GM18499 (cell line): ENCODE results near the gene PNLIPRP1.

Experiments used
- ATAC-seq: cut with Tn5 transposase; IDR thresholded peaks from one replicate; pipeline ENCODE4 v1.9.1; 2021; ENCODE audit warnings: moderate number of reproducible peaks; ENCODE audit not compliant: insufficient read depth, unreplicated experiment

PNLIPRP1 gene

DNA sequence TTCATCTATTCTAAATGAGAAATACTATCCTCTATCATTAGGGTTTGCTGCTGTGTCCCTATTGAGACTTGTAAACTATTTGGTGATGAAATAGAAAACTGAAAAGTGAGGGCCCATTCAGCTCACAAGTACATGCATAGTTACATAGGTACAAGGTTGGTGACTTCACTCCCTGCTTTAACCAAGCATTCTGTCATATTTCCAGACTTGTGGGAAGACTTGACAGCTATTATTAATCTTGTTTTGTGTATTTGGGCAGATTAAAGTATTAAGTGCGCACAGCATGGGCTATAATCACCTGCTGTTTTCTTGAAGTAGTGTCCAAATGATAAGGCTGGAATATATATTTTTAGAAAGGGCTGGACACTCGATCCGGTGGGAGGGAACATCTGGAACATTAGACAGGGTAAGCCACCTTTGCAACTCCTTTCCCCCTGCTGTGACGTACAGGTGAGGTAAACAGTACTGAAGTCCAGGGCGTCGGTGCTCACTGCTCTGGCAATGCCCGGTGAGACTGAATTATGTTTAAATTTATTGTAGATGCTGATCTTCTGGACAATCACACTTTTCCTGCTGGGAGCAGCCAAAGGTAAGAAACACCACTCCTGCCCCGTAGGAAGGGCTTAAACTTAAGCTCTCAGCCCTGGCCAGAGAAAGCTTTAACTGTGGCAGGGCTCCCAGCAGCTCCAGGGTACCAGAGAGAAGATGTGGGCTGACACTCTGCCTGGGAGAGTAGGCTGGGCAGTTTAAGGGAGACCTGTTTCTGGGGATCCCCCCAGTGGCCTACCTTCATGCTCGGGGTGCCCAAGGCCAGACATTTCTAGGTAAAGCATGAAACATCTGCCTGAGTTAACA is at the start of gene PNLIPRP1:
TSS of gene PNLIPRP1 (plus strand) at position 370 of the 855 bp plus-strand sequence. CDS start at position 541, 171 bp downstream.
- ATAC-seq = no peak

DNA sequence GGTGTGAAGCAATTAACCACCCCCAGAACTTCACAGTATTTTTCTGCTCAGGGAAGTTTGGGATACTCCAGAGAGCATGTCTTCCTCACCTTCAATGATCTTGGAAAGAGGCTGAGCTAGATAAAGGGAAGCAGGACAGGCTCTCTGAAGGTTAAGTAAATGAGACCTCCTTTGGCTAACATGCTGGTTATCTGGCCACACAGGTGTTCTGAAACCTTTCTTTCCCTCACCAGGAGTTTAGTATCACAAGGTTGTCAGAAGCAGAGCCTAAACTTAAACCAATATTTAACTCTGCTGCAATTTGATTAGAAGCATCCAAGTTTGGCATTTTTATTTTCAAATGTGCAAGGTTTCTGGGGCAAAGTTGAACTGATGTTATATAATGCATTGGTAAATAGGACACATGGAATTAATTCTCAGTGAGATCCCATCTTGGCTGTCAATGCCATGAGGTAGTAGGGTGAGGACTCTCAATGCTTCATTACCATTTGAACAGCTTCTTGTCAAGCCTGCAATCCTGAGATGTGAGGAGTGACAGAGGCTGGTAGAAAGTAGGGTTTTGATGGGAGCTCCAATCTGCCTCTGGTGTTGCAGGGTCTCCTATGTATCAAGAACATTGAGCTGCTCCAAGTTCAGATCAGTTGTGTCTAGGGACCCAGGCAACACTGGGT is 48.6 kb upstream of the PNLIPRP1 start:
- no peak for ATAC-seq

DNA sequence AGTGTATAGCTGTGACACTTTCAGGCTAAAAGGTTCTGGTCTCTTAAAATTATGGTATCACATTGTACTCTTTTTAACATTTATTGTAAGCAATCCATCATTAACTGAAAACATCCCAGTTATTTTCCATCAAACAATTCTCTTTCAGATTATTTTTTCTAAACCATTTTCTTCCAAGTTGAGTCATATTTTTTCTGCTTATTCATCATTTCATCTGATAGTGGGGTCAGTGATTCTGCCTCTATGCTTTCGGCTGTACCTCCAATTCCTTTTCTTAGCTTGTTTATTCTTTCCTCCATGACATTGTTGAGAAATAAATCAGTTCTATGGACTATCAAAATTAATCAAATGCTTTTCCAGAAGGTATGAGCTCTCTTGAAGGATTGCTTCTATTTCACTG is 45.6 kb upstream of the PNLIPRP1 start:
- ATAC-seq = no peak

DNA sequence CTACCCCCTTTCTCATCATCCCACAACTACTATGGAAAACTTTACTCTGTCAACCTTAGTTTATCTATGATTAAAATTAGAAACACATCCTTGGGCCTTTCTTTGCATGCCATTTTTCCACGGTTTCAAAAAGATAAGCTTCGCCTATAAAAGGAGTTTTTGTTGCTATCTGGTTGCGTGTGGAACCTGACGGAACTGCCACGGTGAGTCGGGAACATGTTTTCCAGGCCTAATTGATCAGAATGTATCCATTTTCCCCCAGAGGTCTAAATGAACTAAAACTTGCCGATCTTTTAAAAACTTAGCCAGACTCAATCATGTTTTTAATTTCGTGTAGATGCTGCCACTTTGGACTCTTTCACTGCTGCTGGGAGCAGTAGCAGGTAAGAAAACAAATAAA is 45.0 kb upstream of the PNLIPRP1 start, which contains the start of gene PNLIP:
TSS of gene PNLIP (plus strand) at position 176 of the 400 bp plus-strand sequence. CDS start at position 338, 162 bp downstream.
- ATAC-seq = no peak

DNA sequence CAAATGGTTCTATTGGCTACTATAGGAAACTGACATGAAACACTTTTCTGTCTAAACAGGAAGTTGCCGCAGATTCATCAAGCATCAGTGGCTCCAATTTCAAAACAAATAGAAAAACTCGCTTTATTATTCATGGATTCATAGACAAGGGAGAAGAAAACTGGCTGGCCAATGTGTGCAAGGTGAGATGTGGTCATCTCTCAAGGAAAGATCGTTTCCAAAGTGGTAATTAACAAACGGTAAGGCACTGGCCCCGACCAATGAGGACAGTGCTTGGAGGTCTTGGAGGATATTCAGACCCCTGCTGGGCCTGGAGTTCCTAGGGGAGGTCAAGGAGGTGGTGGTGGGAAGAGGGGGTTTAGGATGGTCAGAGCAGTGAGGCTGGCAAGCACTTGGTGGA is 42.5 kb upstream of the PNLIPRP1 start:
- ATAC-seq = no peak

DNA sequence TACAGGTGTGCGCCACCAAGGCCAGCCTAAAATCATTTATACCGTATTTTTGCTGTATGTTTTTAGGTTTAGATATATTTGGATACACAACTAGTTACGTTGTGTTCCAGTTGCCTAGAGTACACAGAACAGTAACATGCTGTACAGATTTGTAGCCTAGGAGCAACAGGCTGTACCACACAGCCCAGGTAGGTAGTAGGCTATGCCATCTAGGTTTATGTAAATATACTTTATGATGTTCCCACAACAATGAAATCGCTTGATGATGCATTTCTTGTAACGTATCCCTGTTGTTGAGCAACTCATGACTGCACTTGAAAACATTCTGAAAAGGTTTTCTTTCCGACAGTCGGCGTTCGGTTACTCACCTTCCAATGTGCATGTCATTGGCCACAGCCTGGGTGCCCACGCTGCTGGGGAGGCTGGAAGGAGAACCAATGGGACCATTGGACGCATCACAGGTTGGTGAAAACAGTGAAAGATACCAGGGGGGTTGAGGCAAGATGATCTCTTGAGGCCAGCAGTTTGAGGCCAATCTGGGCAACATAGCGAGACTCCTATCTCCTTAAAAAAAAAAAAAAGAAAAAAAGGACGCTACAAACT is 37.3 kb upstream of the PNLIPRP1 start:
- ATAC-seq = no peak

DNA sequence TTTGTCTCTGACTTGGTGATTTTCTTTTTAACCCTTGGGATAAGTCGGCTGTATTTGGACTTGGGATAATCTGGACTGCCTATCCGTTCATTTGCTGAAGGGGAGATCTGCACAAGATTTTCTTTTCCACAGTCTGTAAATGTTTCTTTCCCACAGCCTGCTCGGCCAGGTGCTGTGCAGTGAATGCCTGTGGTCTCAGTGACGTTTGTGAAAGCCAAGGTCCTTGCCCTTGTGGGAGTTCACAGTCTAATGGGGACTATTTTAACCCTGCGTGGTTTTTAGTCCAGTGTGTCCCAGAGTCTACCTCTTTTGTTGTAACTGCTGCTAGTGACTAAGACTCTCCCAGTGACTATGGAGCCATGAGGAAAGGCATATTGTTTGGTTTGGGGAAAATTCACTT is 36.1 kb upstream of the PNLIPRP1 start:
- no peak for ATAC-seq

DNA sequence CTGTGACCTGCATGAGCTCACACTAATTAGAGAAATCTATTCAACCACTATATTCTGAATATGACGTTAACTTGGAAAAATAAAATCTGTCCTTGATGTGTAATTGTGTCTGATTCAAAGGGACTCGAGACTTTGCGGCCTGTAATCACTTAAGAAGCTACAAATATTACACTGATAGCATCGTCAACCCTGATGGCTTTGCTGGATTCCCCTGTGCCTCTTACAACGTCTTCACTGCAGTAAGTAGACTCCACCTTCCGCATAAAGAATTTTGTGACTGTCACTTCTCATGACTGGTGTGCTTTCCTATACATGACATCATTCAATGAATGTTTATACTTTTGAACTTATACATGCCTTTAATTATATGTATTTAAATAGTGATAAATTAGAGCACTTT is 34.9 kb upstream of the PNLIPRP1 start:
- no peak for ATAC-seq

DNA sequence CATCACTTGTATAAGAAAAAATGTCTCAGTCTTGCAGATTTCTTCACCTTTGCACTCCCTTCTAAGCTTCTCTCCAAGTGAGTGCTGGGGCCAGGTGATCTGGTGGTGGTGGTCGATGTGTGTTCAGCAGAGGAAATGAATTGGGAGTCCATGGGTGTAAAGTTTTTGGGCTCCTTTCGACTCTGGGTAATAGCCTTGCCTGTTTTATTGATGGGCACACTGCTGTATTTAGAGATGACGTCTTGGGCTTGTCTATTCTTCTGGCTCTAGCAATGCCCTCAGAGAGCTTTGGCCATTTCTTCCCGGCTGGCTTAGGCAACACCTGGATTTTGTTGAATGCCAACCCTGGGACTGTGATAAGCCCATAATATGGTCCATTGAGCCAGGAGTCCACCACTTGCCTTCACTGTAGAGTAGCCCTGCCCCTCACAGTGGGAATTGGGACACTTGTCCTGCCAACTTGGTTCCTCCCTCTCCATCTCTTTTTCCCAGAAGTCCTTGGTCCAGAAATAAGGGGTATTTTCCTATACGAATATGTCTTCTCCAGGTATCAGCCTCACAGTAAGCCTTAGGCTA is 33.4 kb upstream of the PNLIPRP1 start:
- ATAC-seq = no peak

DNA sequence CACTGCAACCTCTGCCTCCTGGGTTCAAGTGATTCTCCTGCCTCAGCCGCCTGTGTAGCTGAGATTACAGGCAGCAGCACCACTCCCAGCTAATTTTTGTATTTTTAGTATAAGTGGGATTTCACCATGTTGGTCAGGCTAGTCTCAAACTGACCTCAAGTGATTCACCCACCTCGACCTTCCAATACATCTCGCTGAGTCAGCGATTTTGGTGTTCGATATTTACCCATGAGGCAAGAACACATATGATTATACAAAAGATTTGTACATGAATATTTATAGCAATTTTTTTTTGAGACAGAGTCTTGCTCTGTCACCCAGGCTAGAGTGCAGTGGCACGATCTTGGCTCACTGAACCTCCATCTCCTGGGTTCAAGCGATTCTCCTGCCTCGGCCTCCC is 25.2 kb upstream of the PNLIPRP1 start:
- no peak for ATAC-seq

DNA sequence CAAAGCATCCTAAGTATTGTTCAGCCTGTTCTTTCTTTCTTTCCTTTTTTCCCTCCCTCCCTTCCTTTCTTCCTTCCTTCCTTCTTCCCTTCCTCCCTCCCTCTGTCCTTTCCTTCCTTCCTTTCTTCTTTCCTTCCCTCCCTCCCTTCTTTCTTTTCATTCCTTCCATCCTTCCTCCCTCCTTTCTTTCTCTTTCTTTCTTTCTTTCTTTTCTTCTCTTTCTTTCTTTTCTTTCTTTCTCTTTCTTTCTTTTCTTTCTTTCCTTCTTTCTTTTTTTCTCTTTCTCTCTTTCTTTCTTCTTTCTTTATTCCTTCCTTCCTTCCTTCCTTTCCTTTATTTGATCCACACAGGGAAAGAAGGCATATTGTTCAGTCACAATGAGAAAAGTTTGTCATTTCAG is 23.8 kb upstream of the PNLIPRP1 start:
- ATAC-seq = no peak

DNA sequence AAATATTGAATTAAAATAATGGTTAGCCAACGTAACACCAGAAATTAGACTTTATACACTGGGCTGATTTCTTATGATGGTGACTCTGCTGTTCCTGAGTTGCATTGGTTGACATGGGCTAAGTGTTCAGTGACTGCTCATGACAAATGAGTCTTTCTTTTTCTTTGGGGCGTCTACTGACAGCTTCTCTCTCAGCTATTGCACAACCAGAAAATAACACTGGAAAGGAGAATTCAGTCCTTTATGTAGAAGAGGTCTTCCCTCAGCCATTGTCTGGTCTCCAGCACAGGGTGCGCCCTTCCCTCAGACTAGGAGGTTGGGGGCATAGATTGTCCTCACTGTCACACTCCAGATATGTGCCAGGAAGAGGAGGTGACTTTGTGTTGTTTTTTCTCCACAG is 23.4 kb upstream of the PNLIPRP1 start:
- no peak for ATAC-seq

DNA sequence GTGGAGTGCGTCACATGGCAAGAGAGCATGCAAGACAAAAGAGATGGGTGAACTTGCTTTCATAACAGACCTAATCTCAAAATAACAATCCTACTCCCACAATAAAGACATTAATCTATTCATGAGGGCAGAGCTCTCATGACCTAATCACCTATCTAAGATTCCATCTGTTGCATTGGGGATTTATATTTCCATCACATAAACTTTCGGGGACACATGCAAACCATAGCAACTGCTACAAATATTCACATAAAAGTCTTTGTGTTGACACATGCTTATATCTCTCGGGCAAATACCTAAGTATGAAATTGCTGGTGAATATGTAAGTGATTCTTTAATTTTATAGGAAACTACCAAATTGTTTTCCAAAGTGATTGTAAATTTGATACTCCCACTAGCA is 16.0 kb upstream of the PNLIPRP1 start:
- no peak for ATAC-seq

DNA sequence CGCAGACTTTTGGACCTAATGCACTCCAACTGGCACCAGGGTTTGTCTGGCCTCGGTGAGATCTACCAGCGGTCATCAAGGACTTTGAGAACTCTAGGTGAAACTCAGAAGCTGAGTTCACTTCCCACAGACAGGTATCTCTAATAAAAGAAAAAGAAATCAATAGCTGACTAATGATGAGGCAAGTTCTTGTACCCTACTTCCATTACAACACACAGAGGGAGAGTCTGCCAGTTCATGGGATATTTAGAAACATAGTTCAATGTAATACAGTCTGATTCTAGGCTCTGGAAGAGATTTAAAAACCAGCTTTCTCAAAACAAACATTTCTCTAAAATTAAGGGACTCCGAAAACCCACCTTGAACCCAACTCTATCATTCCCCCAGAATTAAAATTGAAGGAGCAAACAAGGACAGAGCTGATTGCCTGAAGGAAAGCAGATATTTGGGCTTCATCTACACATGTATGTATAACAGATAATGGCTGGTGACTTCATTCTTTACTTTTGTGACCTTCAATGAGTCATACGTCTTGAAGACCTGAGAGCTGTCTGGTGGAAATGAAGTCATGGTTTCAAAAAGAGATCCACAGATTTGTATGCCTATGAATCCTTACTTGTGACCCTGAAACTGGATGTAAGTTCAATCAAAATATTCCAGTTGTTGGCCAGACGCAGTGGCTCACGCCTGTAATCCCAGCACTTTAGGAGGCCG is 2.7 kb upstream of the PNLIPRP1 start:
- ATAC-seq = no peak

DNA sequence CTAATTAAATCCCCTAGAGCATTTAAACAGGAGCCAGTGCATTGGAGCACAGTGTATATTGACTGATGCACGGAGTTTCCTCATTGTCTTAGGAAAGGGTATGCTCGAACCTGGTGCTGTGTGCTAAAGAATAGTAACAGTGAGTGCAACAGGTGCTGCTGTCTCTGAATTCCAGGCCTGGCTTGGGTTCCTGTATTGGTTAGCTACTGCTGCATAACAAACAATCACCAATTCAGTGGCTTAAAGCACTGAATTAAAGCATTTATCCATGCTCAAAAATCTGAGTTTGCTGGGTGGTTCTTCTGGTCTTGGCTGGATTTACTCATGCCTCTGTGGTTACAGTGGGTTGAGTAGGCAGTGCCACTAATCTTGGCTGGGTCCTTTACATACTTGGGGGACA is 1.8 kb upstream of the PNLIPRP1 start:
- ATAC-seq = no peak

DNA sequence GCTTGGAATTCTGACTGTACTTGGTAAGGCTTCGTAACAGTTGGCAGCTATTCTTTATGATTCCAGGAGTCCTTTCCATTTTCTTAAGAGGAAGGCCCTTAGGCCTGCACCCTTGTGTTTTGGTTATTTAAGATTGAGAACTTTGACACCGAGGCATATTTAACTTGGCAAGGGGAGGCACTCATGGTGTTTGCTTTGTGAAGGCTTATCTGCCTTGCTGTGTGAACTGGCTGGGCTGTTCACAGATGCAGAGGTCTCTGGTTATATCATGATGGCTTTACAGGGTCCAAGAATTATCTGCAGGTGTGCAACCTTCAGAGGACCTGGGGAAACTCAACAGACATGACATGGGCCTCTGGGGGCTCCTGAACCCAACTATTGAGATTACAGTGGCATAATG is 833 bp upstream of the PNLIPRP1 start:
- no peak for ATAC-seq

DNA sequence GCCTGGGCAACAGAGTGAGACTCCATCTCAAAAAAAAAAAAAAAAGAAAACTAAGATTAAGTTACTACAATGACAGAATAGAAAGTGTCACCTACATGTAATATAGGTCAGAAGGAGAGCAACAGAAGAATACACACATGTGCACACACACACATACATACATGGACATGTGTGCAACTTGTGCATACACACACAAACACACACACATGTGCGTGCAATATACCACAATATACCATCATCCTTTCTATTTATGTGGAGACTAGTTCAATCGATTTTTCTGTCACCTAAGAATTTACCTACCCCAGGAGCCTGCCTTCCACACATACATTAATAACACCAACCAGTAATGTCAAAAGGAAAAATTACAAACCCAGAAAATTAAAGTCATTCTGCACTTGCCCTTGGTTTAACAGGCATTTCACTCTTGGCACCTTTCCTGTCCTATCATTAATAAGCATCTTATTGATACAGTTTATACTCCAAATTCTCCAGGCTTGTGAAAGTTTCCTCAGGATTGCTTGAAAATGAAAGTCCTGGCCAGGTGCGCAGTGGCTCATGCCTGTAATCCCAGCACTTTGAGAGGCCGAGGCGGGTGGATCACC is 2.5 kb downstream of the PNLIPRP1 start:
- ATAC-seq = no peak

DNA sequence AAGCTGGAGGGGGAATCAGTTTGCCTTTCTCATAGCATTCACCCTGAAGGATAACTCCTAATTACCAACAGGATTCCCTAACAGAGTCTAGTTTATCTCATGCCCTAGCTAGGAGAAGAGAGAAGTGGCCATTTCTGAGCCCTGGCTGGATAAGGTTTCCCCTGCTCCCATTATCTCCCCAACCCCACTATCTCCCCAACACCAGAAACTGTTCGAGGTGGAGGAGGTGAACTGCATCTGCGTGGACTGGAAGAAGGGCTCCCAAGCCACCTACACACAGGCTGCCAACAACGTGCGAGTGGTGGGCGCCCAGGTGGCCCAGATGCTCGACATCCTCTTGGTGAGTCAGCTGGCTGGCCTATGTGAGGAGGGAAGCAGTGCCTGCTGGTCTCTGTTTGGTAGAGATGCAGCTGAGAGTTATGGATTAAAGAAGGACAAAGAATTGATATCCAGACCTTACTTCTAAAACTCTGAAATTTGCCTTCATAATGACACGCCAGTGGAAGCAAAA is 3.8 kb downstream of the PNLIPRP1 start:
- ATAC-seq = no peak

DNA sequence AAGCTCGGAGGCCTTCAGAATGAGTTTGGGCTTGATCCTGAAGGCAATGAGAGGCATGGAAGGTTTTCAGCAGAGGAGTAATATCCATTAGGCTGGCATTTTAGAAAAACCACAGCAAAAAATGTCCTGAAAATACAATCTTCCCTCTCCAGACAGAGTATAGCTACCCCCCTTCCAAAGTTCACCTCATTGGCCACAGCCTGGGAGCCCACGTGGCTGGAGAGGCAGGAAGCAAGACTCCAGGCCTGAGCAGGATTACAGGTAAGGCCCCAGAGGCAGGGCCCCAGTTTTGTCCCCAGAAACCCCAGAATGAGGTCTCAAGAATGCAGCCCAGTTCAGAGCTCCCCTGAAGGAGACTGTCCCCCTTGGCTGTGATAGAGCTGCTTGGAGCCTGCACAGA is 5.3 kb downstream of the PNLIPRP1 start:
- ATAC-seq = no peak

DNA sequence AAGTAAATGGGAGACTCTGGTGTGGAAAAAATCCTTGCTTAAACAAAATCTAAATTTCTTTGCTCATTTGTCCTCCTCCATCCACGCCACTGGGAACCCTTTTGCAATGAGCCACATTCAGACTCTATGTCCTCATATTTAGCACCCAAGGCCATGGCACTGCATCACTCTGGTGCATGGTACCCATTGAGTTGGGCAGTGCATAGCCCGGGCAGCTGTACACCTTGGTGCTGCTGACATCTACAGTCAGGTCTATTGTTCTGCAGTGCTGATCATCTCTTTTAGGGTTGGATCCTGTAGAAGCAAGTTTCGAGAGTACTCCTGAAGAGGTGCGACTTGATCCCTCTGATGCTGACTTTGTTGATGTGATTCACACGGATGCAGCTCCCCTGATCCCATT is 6.8 kb downstream of the PNLIPRP1 start:
- ATAC-seq = no peak
